Chondrocyte (in vitro differentiated cells): ENCODE results near the gene STX19. TPM values are rescaled to one million over a fixed set of nuclear protein-coding genes. Genes with fewer than 3 reads are reported as not detected.

Experiments used
- DNase-seq: peaks from one replicate; pipeline ENCODE4 v3.0.0; 2021; ENCODE audit warnings: mixed read lengths, low spot score
- H3K27ac Mint-ChIP-seq: one replicate; pipeline ENCODE4 v1.8.0; 2021; ENCODE audit warnings: mild to moderate bottlenecking, moderate library complexity, mixed read lengths; ENCODE audit not compliant: unreplicated experiment
- H3K27me3 Mint-ChIP-seq: 2 replicates; pipeline ENCODE4 v1.8.0; 2021; ENCODE audit warnings: low read depth, mixed read lengths
- H3K36me3 Mint-ChIP-seq: 2 replicates; pipeline ENCODE4 v1.8.0; 2021; ENCODE audit warnings: low read depth, mixed read lengths
- H3K4me1 Mint-ChIP-seq: 2 replicates; pipeline ENCODE4 v1.8.0; 2021; ENCODE audit warnings: low read depth, mild to moderate bottlenecking, mixed read lengths
- H3K4me3 Mint-ChIP-seq: one replicate; pipeline ENCODE4 v1.8.0; 2021; ENCODE audit warnings: mild to moderate bottlenecking, moderate library complexity, mixed read lengths; ENCODE audit not compliant: unreplicated experiment
- H3K9me3 Mint-ChIP-seq: 2 replicates; pipeline ENCODE4 v1.8.0; 2021; ENCODE audit warnings: low read depth, mixed read lengths
- CTCF ChIP-seq: fragments of 200-600 bp; sonication (generic); IDR thresholded peaks from 2 replicates; pipeline ENCODE4 v1.5.0; 2021; ENCODE audit warnings: antibody characterized with exemption, mild to moderate bottlenecking, moderate library complexity
- long read RNA-seq: library from polyadenylated mRNA; stranded (forward); transcript quantifications from one replicate; pipeline ENCODE4 v2.0.0, GENCODE V29; 2021
- total RNA-seq: library from RNA; stranded (reverse); gene quantifications from 3 replicates; pipeline ENCODE4 v1.2.1, GENCODE V29; 2021

Gene STX19
- not detected in 3 replicates for total RNA-seq
- long read RNA-seq: 0 reads

GRCh38 chr3:94028093-94028837, at the start of gene STX19:
STX19 (minus strand) TSS chr3:94028597; CDS start chr3:94015269, 13,328 bp downstream.
- H3K9me3 Mint-ChIP-seq: peaks cover 8% of the 10 kb centered on the region
- DNase-seq: no peak
- H3K27me3 Mint-ChIP-seq: no peaks in the 10 kb centered on the region
- H3K36me3 Mint-ChIP-seq: peaks cover 7% of the 10 kb centered on the region
- no peak for TF ChIP-seq CTCF
- H3K27ac Mint-ChIP-seq: no peak within 1 kb of the TSS
- H3K4me1 Mint-ChIP-seq: peaks cover 9% of the 10 kb centered on the region
- H3K4me3 Mint-ChIP-seq: no peak within 1 kb of the TSS

GRCh38 chr3:94076055-94076454, 47.7 kb upstream of the STX19 start:
- no peak overlapping the region for H3K4me3 Mint-ChIP-seq
- H3K27ac Mint-ChIP-seq: no peak overlapping the region
- no peak for TF ChIP-seq CTCF
- H3K36me3 Mint-ChIP-seq: peaks cover 13% of the 10 kb centered on the region
- no peaks in the 10 kb centered on the region for H3K27me3 Mint-ChIP-seq
- DNase-seq: no peak
- H3K4me1 Mint-ChIP-seq: peaks cover 6% of the 10 kb centered on the region
- peaks cover 6% of the 10 kb centered on the region for H3K9me3 Mint-ChIP-seq

GRCh38 chr3:94071713-94072284, 43.4 kb upstream of the STX19 start:
- no peak overlapping the region for H3K4me3 Mint-ChIP-seq
- DNase-seq: no peak
- no peaks in the 10 kb centered on the region for H3K27me3 Mint-ChIP-seq
- H3K9me3 Mint-ChIP-seq: peaks cover 6% of the 10 kb centered on the region
- H3K4me1 Mint-ChIP-seq: peaks cover 12% of the 10 kb centered on the region
- H3K36me3 Mint-ChIP-seq: peaks cover 8% of the 10 kb centered on the region
- no peak overlapping the region for H3K27ac Mint-ChIP-seq
- no peak for TF ChIP-seq CTCF

- Mint-ChIP-seq H3K36me3 (peaks cover 8% of the 10 kb centered on the region), H3K27me3 (no peaks in the 10 kb centered on the region), H3K4me1 (peaks cover 13% of the 10 kb centered on the region)
Measured at GRCh38 chr3:94070341-94070911, 42.0 kb upstream of the STX19 start.

More at GRCh38 chr3:94070341-94070911, 42.0 kb upstream of the STX19 start:
- Mint-ChIP-seq H3K9me3 (peaks cover 6% of the 10 kb centered on the region), H3K27ac (no peak overlapping the region), H3K4me3 (no peak overlapping the region)
- no peak for DNase-seq
- TF ChIP-seq CTCF: no peak
